H9 (cell line): Measurements from ENCODE around the gene FBXL2. TPM values are rescaled to one million over a fixed set of nuclear protein-coding genes. Genes with fewer than 3 reads are reported as not detected.

Experiments used
- DNase-seq: peaks from one replicate; pipeline ENCODE4 v3.0.0-alpha.2; 2017
- H2AFZ ChIP-seq: one replicate; pipeline ENCODE4 v1.6.1; 2013; ENCODE audit warnings: mild to moderate bottlenecking, low read length, control low read depth, moderate library complexity
- H2AK5ac ChIP-seq: 2 replicates; pipeline ENCODE4 v1.6.1; 2013; ENCODE audit warnings: low read length, control low read depth, mixed read lengths; ENCODE audit not compliant: insufficient read length
- H2BK120ac ChIP-seq: one replicate; pipeline ENCODE4 v1.6.1; 2013; ENCODE audit warnings: low read depth, mild to moderate bottlenecking, low read length, control low read depth, inconsistent platforms; ENCODE audit not compliant: poor library complexity, severe bottlenecking
- H2BK12ac ChIP-seq: 2 replicates; pipeline ENCODE4 v1.6.1; 2013; ENCODE audit warnings: low read length, control low read depth, mixed read lengths, low read depth; ENCODE audit not compliant: insufficient read length
- H2BK15ac ChIP-seq: 2 replicates; pipeline ENCODE4 v1.6.1; 2013; ENCODE audit warnings: low read depth, low read length, control low read depth
- H2BK20ac ChIP-seq: one replicate; pipeline ENCODE4 v1.6.1; 2013; ENCODE audit warnings: low read depth, mild to moderate bottlenecking, low read length, control low read depth, inconsistent platforms; ENCODE audit not compliant: poor library complexity, severe bottlenecking
- H2BK5ac ChIP-seq: 2 replicates; pipeline ENCODE4 v1.6.1; 2013; ENCODE audit warnings: low read length, control low read depth, mixed read lengths; ENCODE audit not compliant: insufficient read length
- H3K14ac ChIP-seq: 2 replicates; pipeline ENCODE4 v1.6.1; 2013; ENCODE audit warnings: low read length, control low read depth; ENCODE audit not compliant: insufficient read depth
- H3K18ac ChIP-seq: 2 replicates; pipeline ENCODE4 v1.6.1; 2013; ENCODE audit warnings: low read depth, mild to moderate bottlenecking, mixed read lengths, low read length, control low read depth; ENCODE audit not compliant: insufficient read length
- H3K23ac ChIP-seq: 2 replicates; pipeline ENCODE4 v1.6.1; 2013; ENCODE audit warnings: low read length, control low read depth, mixed read lengths, low read depth; ENCODE audit not compliant: insufficient read length
- H3K23me2 ChIP-seq: 2 replicates; pipeline ENCODE4 v1.6.1; 2013; ENCODE audit warnings: low read depth, mild to moderate bottlenecking, mixed read lengths, low read length, control low read depth; ENCODE audit not compliant: insufficient read length, poor library complexity, severe bottlenecking
- H3K27ac ChIP-seq: 2 replicates; pipeline ENCODE4 v1.5.1; 2013; ENCODE audit warnings: low read length, control low read depth, mixed read lengths, low read depth; ENCODE audit not compliant: insufficient read length
- H3K27me3 ChIP-seq: 2 replicates; pipeline ENCODE4 v1.6.1; 2013; ENCODE audit warnings: low read length, control low read depth, inconsistent platforms; ENCODE audit not compliant: insufficient read depth
- H3K4ac ChIP-seq: 2 replicates; pipeline ENCODE4 v1.6.1; 2013; ENCODE audit warnings: low read depth, mild to moderate bottlenecking, control low read depth, inconsistent platforms, low read length, moderate library complexity
- H3K4me1 ChIP-seq: 2 replicates; pipeline ENCODE4 v1.6.1; 2013; ENCODE audit warnings: low read length, control low read depth, inconsistent platforms; ENCODE audit not compliant: insufficient read depth
- H3K4me2 ChIP-seq: 2 replicates; pipeline ENCODE4 v1.6.1; 2013; ENCODE audit warnings: low read length, control low read depth, mixed read lengths; ENCODE audit not compliant: insufficient read length, insufficient read depth
- H3K56ac ChIP-seq: 2 replicates; pipeline ENCODE4 v1.6.1; 2013; ENCODE audit warnings: low read depth, mild to moderate bottlenecking, mixed read lengths, low read length, control low read depth; ENCODE audit not compliant: insufficient read length
- H3K79me1 ChIP-seq: 2 replicates; pipeline ENCODE4 v1.6.1; 2013; ENCODE audit warnings: low read depth, mild to moderate bottlenecking, moderate library complexity, low read length, control low read depth, inconsistent platforms; ENCODE audit not compliant: insufficient read depth, poor library complexity, severe bottlenecking
- H3K79me2 ChIP-seq: 2 replicates; pipeline ENCODE4 v1.6.1; 2013; ENCODE audit warnings: low read length, control low read depth, inconsistent platforms; ENCODE audit not compliant: insufficient read depth
- H3K9ac ChIP-seq: 2 replicates; pipeline ENCODE4 v1.6.1; 2013; ENCODE audit warnings: low read length, control low read depth, mixed read lengths; ENCODE audit not compliant: insufficient read length; ENCODE audit errors: extremely low read depth
- H3K9me3 ChIP-seq: one replicate; pipeline ENCODE4 v1.6.1; 2013; ENCODE audit warnings: low read depth, low read length, inconsistent platforms; ENCODE audit not compliant: control insufficient read depth
- H3T11ph ChIP-seq: one replicate; pipeline ENCODE4 v1.6.1; 2013; ENCODE audit warnings: mild to moderate bottlenecking, low read length, control low read depth, inconsistent platforms
- H4K20me1 ChIP-seq: one replicate; pipeline ENCODE4 v1.6.1; 2013; ENCODE audit not compliant: control insufficient read depth, insufficient read length, insufficient read depth
- H4K5ac ChIP-seq: 2 replicates; pipeline ENCODE4 v1.6.1; 2013; ENCODE audit warnings: low read depth, mild to moderate bottlenecking, mixed read lengths, low read length, control low read depth; ENCODE audit not compliant: insufficient read length
- H4K8ac ChIP-seq: replicated peaks from 2 replicates; pipeline ENCODE4 v1.6.1; 2013; ENCODE audit warnings: low read length, control low read depth, mixed read lengths, low read depth; ENCODE audit not compliant: insufficient read length
- H4K91ac ChIP-seq: 2 replicates; pipeline ENCODE4 v1.6.1; 2013; ENCODE audit warnings: low read depth, mild to moderate bottlenecking, moderate library complexity, mixed read lengths, low read length, control low read depth; ENCODE audit not compliant: insufficient read length
- H3K27ac Mint-ChIP-seq, 3 experiments: 2 replicates in 2 of 3; 3 replicates in 1 of 3; pipeline ENCODE4 v1.8.0; 2020 to 2021; ENCODE audit warnings: mixed read lengths in 3 of 3, mild to moderate bottlenecking in 1 of 3, moderate library complexity in 1 of 3
- H3K27me3 Mint-ChIP-seq: 2 replicates; pipeline ENCODE4 v1.8.0; 2021; ENCODE audit warnings: low read depth, mild to moderate bottlenecking, moderate library complexity, mixed read lengths
- H3K36me3 Mint-ChIP-seq, 3 experiments: 2 replicates in 2 of 3; 3 replicates in 1 of 3; pipeline ENCODE4 v1.8.0; 2020 to 2021; ENCODE audit warnings: low read depth in 3 of 3, mixed read lengths in 3 of 3; ENCODE audit not compliant: insufficient read depth in 1 of 3
- H3K4me1 Mint-ChIP-seq, 2 experiments: 2 replicates each; pipeline ENCODE4 v1.8.0; 2020; ENCODE audit warnings: mixed read lengths in 2 of 2
- H3K4me3 Mint-ChIP-seq, 2 experiments: 2 replicates in 1 of 2; 3 replicates in 1 of 2; pipeline ENCODE4 v1.8.0; 2020 to 2021; ENCODE audit warnings: mild to moderate bottlenecking in 2 of 2, mixed read lengths in 2 of 2, moderate library complexity in 1 of 2
- H3K9me3 Mint-ChIP-seq, 2 experiments: 2 replicates in 1 of 2; 3 replicates in 1 of 2; pipeline ENCODE4 v1.8.0; 2020; ENCODE audit warnings: mild to moderate bottlenecking in 2 of 2, mixed read lengths in 2 of 2, moderate library complexity in 1 of 2
- CTCF ChIP-seq: fragments of 200-600 bp; sonication (generic); conservative IDR thresholded peaks from 3 replicates; pipeline ENCODE4 v1.8.0; 2021; ENCODE audit warnings: antibody characterized with exemption, mild to moderate bottlenecking
- WGBS: extraction: QIAGEN DNeasy Blood & Tissue Kit; methylation state at CpG from one replicate; pipeline ENCODE4 v1.1.7; 2013; ENCODE audit warnings: missing lambda C conversion rate, low lambda C conversion rate, mixed read lengths; ENCODE audit not compliant: insufficient read length; ENCODE audit errors: extremely low coverage; 5-methylcytosine and 5-hydroxymethylcytosine counted together
- total RNA-seq: library from RNA; stranded (reverse); gene quantifications from 2 replicates; pipeline ENCODE4 v1.2.1, GENCODE V29; 2021

Gene FBXL2
- total RNA-seq, 1 experiment from 2014 or later: 2.7 TPM

- DNase-seq: no peak
- H3K4me1 ChIP-seq: no peaks in the 10 kb centered on the region
- no peak overlapping the region for H3K18ac ChIP-seq
- no peak for TF ChIP-seq CTCF
- H4K8ac ChIP-seq: no peak overlapping the region
- no peak overlapping the region for H2BK15ac ChIP-seq
- H3K23ac ChIP-seq: no peak overlapping the region
- Mint-ChIP-seq H3K4me3 (no peak overlapping the region), H3K4me1 (no peaks in the 10 kb centered on the region), H3K27ac (no peak overlapping the region), H3K9me3 (no peaks in the 10 kb centered on the region), H3K36me3 (no peaks in the 10 kb centered on the region), H3K27me3 (no peaks in the 10 kb centered on the region)
- no peak overlapping the region for H3K14ac ChIP-seq
- no peak overlapping the region for H2BK12ac ChIP-seq
- H4K91ac ChIP-seq: no peak overlapping the region
- H2AFZ ChIP-seq: no peak overlapping the region
- no peak overlapping the region for H3K56ac ChIP-seq
- H2BK120ac ChIP-seq: no peak overlapping the region
- H2BK20ac ChIP-seq: no peak overlapping the region
- no peak overlapping the region for H3K9ac ChIP-seq
- H3K4me2 ChIP-seq: no peak overlapping the region
- H3K27ac ChIP-seq: no peak overlapping the region
- no peak overlapping the region for H3T11ph ChIP-seq
- no peaks in the 10 kb centered on the region for H3K27me3 ChIP-seq
- no peaks in the 10 kb centered on the region for H3K79me1 ChIP-seq
- H3K79me2 ChIP-seq: no peaks in the 10 kb centered on the region
- H3K23me2 ChIP-seq: no peaks in the 10 kb centered on the region
- H4K5ac ChIP-seq: no peak overlapping the region
- no peak overlapping the region for H2AK5ac ChIP-seq
- H2BK5ac ChIP-seq: no peak overlapping the region
- no peaks in the 10 kb centered on the region for H3K9me3 ChIP-seq
- no CpG with 5 or more reads among the region's 5 CpGs for WGBS
- H3K4ac ChIP-seq: no peak overlapping the region
- H4K20me1 ChIP-seq: no peaks in the 10 kb centered on the region
Measured at GRCh38 chr3:33355611-33356010, 78.4 kb downstream of the FBXL2 start.
